Activated CD8-positive, alpha-beta T cell treated with anti-CD3 and anti-CD28 coated beads for 36 hours (primary cell): ENCODE data around the gene MFAP2. TPM values are rescaled to one million over a fixed set of nuclear protein-coding genes. Genes with fewer than 3 reads are reported as not detected.

ENCODE experiments used
- ATAC-seq: fragments of 200-7000 bp; cut with Tn5 transposase; one replicate; pipeline ENCODE4 v1.10.0; 2021; ENCODE audit warnings: mild to moderate bottlenecking, moderate library complexity
- CTCF ChIA-PET: fragments of 350-600 bp; sonication (Branson Sonifier 250); formaldehyde crosslinking; loops from one replicate; lab custom pipeline; 2021; ENCODE audit warnings: antibody characterized with exemption; lab: Charles Lee
- POLR2A ChIA-PET: fragments of 350-600 bp; sonication (Branson Sonifier 250); formaldehyde crosslinking; loops from one replicate; lab custom pipeline; 2021; ENCODE audit warnings: antibody characterized with exemption; lab: Charles Lee
- DNase-seq: peaks from one replicate; pipeline ENCODE4 v3.0.0-alpha.2; 2020
- H3K27ac Mint-ChIP-seq: one replicate; pipeline ENCODE4 v1.8.0; 2021; ENCODE audit warnings: mild to moderate bottlenecking, mixed read lengths
- H3K27me3 Mint-ChIP-seq: one replicate; pipeline ENCODE4 v1.8.0; 2021; ENCODE audit warnings: mixed read lengths
- H3K36me3 Mint-ChIP-seq: one replicate; pipeline ENCODE4 v1.8.0; 2021; ENCODE audit warnings: low read depth, mixed read lengths
- H3K4me1 Mint-ChIP-seq: one replicate; pipeline ENCODE4 v1.8.0; 2021; ENCODE audit warnings: low read depth, mixed read lengths
- H3K4me3 Mint-ChIP-seq: one replicate; pipeline ENCODE4 v1.8.0; 2021; ENCODE audit warnings: mild to moderate bottlenecking, moderate library complexity, mixed read lengths
- H3K9me3 Mint-ChIP-seq: one replicate; pipeline ENCODE4 v1.8.0; 2021; ENCODE audit warnings: mixed read lengths
- intact Hi-C: fragments of 100-400 bp; cut with micrococcal nuclease; formaldehyde crosslinking; loops from one replicate; pipeline ENCODE4 v1.10.0; 2022
- total RNA-seq, 2 experiments: library from RNA; stranded (reverse); gene quantifications; one replicate each; pipeline ENCODE4 v1.2.3, GENCODE V29; 2021
- TF ChIP-seq, protein P1 (sequence below): fragments of 200-600 bp; IDR thresholded peaks from one replicate; pipeline ENCODE4 v1.8.0; 2022; ENCODE audit warnings: antibody characterized with exemption, mild to moderate bottlenecking

MFAP2 gene
- total RNA-seq, 2 experiments from 2014 or later: not detected

DNA sequence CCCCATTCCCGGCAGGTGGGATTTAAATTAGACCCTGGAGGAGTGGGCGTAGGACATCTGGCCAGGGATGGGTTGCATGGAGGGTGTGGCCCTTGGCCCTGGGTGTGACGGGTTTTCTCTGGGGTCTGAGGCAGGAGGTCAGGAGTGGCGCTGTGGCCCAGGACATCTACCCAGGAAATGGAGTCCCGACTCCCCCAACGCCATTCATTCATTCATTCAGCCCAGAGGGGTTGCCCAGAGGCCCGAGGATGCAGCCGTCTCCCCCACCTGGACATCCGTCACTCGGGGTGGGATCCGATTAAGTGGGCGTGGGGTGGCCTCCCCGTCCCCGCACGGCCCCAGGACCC is 30.6 kb upstream of the MFAP2 start:
- intact Hi-C loops: no loop called here
- Mint-ChIP-seq H3K27me3 (no peaks in the 10 kb centered on the region), H3K4me1 (peaks cover 19% of the 10 kb centered on the region), H3K9me3 (no peaks in the 10 kb centered on the region), H3K27ac (peak overlapping the region; percentile 42), H3K4me3 (peak overlapping the region; percentile 78), H3K36me3 (no peaks in the 10 kb centered on the region)
- ChIA-PET CTCF (interaction anchor here (1.4 to 1.5 kb wide), 2 partner anchors 12 to 38 kb away, joined by 3 to 4 read pairs; no protein-coding TSS in a partner anchor), POLR2A (interaction anchor here (0.6 to 1.2 kb wide), 2 partner anchors 10 to 11 kb away, joined by 3 to 4 read pairs; no protein-coding TSS in a partner anchor)
- ATAC-seq: no peak
- TF ChIP-seq, protein P1, sequence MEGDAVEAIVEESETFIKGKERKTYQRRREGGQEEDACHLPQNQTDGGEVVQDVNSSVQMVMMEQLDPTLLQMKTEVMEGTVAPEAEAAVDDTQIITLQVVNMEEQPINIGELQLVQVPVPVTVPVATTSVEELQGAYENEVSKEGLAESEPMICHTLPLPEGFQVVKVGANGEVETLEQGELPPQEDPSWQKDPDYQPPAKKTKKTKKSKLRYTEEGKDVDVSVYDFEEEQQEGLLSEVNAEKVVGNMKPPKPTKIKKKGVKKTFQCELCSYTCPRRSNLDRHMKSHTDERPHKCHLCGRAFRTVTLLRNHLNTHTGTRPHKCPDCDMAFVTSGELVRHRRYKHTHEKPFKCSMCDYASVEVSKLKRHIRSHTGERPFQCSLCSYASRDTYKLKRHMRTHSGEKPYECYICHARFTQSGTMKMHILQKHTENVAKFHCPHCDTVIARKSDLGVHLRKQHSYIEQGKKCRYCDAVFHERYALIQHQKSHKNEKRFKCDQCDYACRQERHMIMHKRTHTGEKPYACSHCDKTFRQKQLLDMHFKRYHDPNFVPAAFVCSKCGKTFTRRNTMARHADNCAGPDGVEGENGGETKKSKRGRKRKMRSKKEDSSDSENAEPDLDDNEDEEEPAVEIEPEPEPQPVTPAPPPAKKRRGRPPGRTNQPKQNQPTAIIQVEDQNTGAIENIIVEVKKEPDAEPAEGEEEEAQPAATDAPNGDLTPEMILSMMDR: no peak
- peak; percentile 14 for DNase-seq

DNA sequence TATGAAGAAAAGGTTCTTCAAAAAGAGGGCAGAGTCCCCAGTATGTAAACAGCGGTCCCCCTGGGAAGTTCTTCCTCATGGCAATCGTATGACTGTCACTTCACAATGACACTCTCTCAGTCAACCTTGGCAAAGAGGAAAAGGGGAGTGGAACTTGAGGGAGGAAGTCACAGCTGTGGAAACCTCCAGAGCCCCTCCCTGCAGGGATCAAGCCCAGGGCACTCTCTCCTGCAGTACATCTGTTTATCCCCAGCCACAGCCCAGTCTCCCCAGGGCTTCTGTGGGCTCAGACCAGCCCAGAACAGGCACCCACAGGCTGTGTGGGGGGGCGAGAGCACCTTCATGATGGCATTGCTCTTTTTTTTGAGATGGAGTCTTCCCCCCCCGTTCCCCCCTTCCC is 29.3 kb upstream of the MFAP2 start:
- CTCF ChIA-PET: interaction anchor here (1.3 to 1.5 kb wide), 4 partner anchors 13 to 49 kb away, joined by 3 to 4 read pairs (median 3); no protein-coding TSS in a partner anchor
- no peaks in the 10 kb centered on the region for H3K36me3 Mint-ChIP-seq
- peaks cover 19% of the 10 kb centered on the region for H3K4me1 Mint-ChIP-seq
- no peak overlapping the region for H3K4me3 Mint-ChIP-seq
- TF ChIP-seq, protein P1: no peak
- no peak overlapping the region for H3K27ac Mint-ChIP-seq
- POLR2A ChIA-PET: no interaction called here
- DNase-seq (no peak), ATAC-seq (no peak)
- no peaks in the 10 kb centered on the region for H3K9me3 Mint-ChIP-seq
- intact Hi-C loops: no loop called here
- no peaks in the 10 kb centered on the region for H3K27me3 Mint-ChIP-seq

DNA sequence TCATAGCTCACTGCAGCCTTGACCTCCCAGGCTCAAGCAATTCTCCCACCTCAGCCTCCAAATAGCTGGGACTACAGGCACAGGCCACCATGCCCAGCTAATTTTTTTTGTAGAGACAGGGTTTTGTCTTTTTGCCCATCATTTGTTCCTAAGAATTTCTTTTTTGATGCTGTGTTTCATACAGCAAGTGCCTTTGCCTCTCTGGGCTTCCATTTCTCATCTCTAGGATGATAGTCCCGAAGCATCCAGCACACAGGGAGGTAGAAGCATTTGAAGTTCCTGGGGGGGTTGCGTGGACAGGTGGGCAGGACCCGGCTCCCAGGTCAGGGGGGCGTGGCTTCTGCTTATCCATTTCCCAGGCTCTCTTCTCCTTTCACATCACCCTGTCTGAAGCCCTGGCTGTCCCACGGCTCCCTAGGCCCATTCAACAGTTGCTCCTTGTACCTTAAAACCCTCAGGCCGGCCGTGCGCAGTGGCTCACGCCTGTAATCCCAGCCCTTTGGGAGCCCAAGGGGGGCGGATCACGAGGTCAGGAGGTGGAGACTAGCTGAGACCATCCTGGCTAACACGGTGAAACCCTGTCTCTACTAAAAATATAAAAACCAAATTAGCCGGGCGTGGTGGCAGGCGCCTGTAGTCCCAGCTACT is 27.9 kb upstream of the MFAP2 start:
- Mint-ChIP-seq H3K4me3 (no peak overlapping the region), H3K9me3 (no peaks in the 10 kb centered on the region), H3K27me3 (no peaks in the 10 kb centered on the region), H3K27ac (no peak overlapping the region), H3K4me1 (peaks cover 19% of the 10 kb centered on the region), H3K36me3 (peaks cover 5% of the 10 kb centered on the region)
- no peak for ATAC-seq
- ChIA-PET CTCF (no interaction called here), POLR2A (interaction anchor here (0.5 kb wide), 1 partner anchor 50 kb away, joined by 3 read pairs; no protein-coding TSS in a partner anchor)
- no peak for DNase-seq
- intact Hi-C loops: no loop called here
- TF ChIP-seq, protein P1: no peak

DNA sequence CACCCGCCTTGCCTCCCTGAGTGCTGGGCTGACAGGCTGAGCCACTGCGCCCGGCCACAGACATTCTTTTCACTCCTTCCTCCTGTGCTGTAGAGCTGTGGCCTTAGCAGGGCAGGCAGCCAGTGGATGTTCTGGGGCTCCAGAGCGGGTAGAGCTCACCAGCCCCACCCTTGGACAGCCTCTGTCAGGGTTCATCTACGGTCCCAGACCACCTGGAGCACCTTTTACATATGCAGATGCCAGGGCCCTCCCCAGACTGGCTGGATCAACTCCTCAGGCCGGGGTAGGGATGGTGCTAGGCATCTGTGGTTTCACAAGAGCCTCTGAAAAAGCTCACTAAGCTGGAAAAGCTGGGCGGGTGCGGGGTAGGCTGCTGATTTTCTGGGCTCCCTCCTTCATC is 26.7 kb upstream of the MFAP2 start:
- DNase-seq (no peak), ATAC-seq (no peak)
- ChIA-PET CTCF (interaction anchor here (1.4 kb wide), 1 partner anchor 12 kb away, joined by 3 read pairs; no protein-coding TSS in a partner anchor), POLR2A (no interaction called here)
- H3K27ac Mint-ChIP-seq: no peak overlapping the region
- H3K36me3 Mint-ChIP-seq: peaks cover 5% of the 10 kb centered on the region
- no peaks in the 10 kb centered on the region for H3K27me3 Mint-ChIP-seq
- TF ChIP-seq, protein P1: no peak
- intact Hi-C loops: no loop called here
- peaks cover 17% of the 10 kb centered on the region for H3K4me1 Mint-ChIP-seq
- no peak overlapping the region for H3K4me3 Mint-ChIP-seq
- H3K9me3 Mint-ChIP-seq: no peaks in the 10 kb centered on the region

DNA sequence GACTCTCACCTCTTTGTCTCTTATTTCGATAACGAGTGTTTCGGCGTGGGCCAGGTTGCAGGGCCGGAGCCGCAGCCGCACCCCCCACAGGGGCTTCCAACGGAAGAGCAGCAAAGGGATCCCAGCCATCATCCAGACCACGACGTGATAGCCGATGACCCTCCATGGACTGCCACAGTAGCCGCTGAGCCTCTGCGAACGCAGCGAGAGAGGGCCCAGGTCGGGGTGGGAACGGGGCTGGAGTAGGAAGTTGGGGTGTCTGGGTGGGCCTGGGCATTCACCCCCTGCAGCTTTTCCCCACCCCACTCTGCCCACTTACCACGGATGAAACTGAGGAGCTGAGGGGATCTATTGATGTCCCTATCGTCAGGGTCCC is 24.9 kb upstream of the MFAP2 start:
- no peaks in the 10 kb centered on the region for H3K9me3 Mint-ChIP-seq
- H3K4me1 Mint-ChIP-seq: peaks cover 6% of the 10 kb centered on the region
- TF ChIP-seq, protein P1: no peak
- no peaks in the 10 kb centered on the region for H3K27me3 Mint-ChIP-seq
- ATAC-seq: no peak
- DNase-seq: no peak
- H3K4me3 Mint-ChIP-seq: no peak overlapping the region
- intact Hi-C loops: no loop called here
- ChIA-PET CTCF (no interaction called here), POLR2A (no interaction called here)
- H3K27ac Mint-ChIP-seq: no peak overlapping the region
- H3K36me3 Mint-ChIP-seq: peaks cover 11% of the 10 kb centered on the region
